Heart right ventricle (tissue), 16 donors: ENCODE results near the gene HOMER1. TPM values are rescaled to one million over a fixed set of nuclear protein-coding genes. Genes with fewer than 3 reads are reported as not detected.
A peak's percentile ranks its signal among the peaks of the same experiment; 100 is the strongest.

Source experiments
- ATAC-seq, 8 donors: fragments of 200-7000 bp; cut with Tn5 transposase; one replicate each; pipeline ENCODE4 v1.9.1; 2020; ENCODE audit warnings: mild to moderate bottlenecking in 8 of 8, moderate library complexity in 8 of 8, moderate number of reproducible peaks in 1 of 8
- DNase-seq, 2 donors: peaks; one replicate each; pipeline ENCODE4 v3.0.0-alpha.2; 2020
- H3K27ac ChIP-seq, 10 donors: fragments of 200-600 bp; sonication (generic) in 2 of 10; one replicate each; pipeline versions ENCODE4 v1.5.0 to v1.8.0; 2020 to 2022; ENCODE audit warnings: mild to moderate bottlenecking in 3 of 10
- H3K27me3 ChIP-seq, 7 donors: fragments of 200-600 bp; one replicate each; pipeline ENCODE4 v1.8.0; 2021 to 2022; ENCODE audit warnings: mild to moderate bottlenecking in 2 of 7
- H3K36me3 ChIP-seq, 9 donors: fragments of 200-600 bp; sonication (generic) in 1 of 9; one replicate each; pipeline versions ENCODE4 v1.5.0 to v1.8.0; 2020 to 2022; ENCODE audit warnings: mild to moderate bottlenecking in 2 of 9
- H3K4me1 ChIP-seq, 9 donors: fragments of 200-600 bp; sonication (generic) in 1 of 9; one replicate each; pipeline versions ENCODE4 v1.5.0 to v1.8.0; 2020 to 2022; ENCODE audit warnings: mild to moderate bottlenecking in 4 of 9
- H3K4me3 ChIP-seq, 10 donors: fragments of 200-600 bp; sonication (generic) in 2 of 10; one replicate each; pipeline versions ENCODE4 v1.5.0 to v1.8.0; 2020 to 2022; ENCODE audit warnings: mild to moderate bottlenecking in 7 of 10, moderate library complexity in 2 of 10
- H3K9me3 ChIP-seq, 11 donors: fragments of 200-600 bp in 10 of 11; sonication (generic) in 2 of 11; one replicate each; pipeline versions ENCODE4 v1.5.0 to v1.8.0; 2013 to 2022; ENCODE audit warnings: mild to moderate bottlenecking in 2 of 11, control low read depth in 1 of 11, moderate library complexity in 1 of 11
- CTCF ChIP-seq, 9 donors: fragments of 200-600 bp; sonication (generic) in 2 of 9; IDR thresholded peaks; one replicate each; pipeline versions ENCODE4 v1.5.0 to v1.8.0; 2021 to 2022; ENCODE audit warnings: antibody characterized with exemption in 9 of 9, mild to moderate bottlenecking in 5 of 9, moderate library complexity in 1 of 9
- WGBS, 2 donors: extraction: QIAGEN DNeasy Blood & Tissue Kit; methylation state at CpG; one replicate each; pipeline ENCODE4 v1.1.7; 2013; ENCODE audit warnings: inconsistent platforms in 1 of 2; 5-methylcytosine and 5-hydroxymethylcytosine counted together
- intact Hi-C, 10 donors: fragments of 100-400 bp; cut with DNase I; formaldehyde crosslinking; loops; one replicate each; pipeline versions ENCODE4 v1.11.1 to v1.14.2; 2022
- polyA plus RNA-seq, 2 donors: library from polyadenylated mRNA; stranded (reverse); fragments of 200-250 nt; gene quantifications; one replicate each; pipeline ENCODE4 v1.2.3, GENCODE V29; 2013
- total RNA-seq, 10 donors: library from RNA; stranded (reverse); fragmentation: NEBNext Ultra II Directional in 3 of 10; extraction: Animal tissue kit (Norgen Biotek cat#: 25700) in 3 of 10; gene quantifications; one replicate each; pipeline versions ENCODE4 v1.2.1 to v1.2.4, GENCODE V29; 2021 to 2023
- donor health status: Arrhythmogenic right ventricular cardiomyopathy.
- donor health status: ischemic (EF 13 %, LVEDD 7.1; RV severe dilation, severe dysfunction).
- donor health status: healthy with polysubstance abuse.
- donor health status: DM: no; HTN: yes; CAD: no.
- donor health status: DM: no; HTN: no; CAD: no.
- donor health status: ischemic (EF 25% LVEDD 6.9; RV normal size, moderate dysfunction).
- donor health status: ischemic (EF 25% LVEDD 5.7; RV mildly dilated, moderate dysfunction).
- donor health status: healthy.
- donor health status: DM: yes; HTN: yes; CAD: no.
- donor health status: Ischemic cardiomyopathy.
- donor health status: ischemic (EF 35%, LVEDD 5.7; RV mildly dilated, moderate dysfunction).
- donor health status: nonischemic (EF 11% LVEDD 7.7; RV severe dilation, severe dysfunction).
- donor health status: DM: yes; HTN: yes; CAD: no.
- donor health status: PGD.
- donor health status: ischemic (EF 29% LVEDD 5.4; RV normal size, mild dysfunction).
- donor health status: nonischemic (EF 23%, LVEDD 6.1; RV moderate dilation, normal function).

Gene HOMER1
- total and polyA plus RNA-seq, 12 donors = 4.7 to 109 (median 61.0) TPM

GRCh38 chr5:79448336-79448735 lies 65.6 kb downstream of the HOMER1 start:
- DNase-seq (no peak), ATAC-seq (no peak)
- Histone ChIP-seq H3K4me1 (peaks cover 0 to 7% (median 0%) of the 10 kb centered on the region in 9 donors), H3K36me3 (peaks cover 0 to 15% (median 0%) of the 10 kb centered on the region in 9 donors), H3K27ac (no peak overlapping the region), H3K27me3 (no peaks in the 10 kb centered on the region), H3K4me3 (no peak overlapping the region), H3K9me3 (no peaks in the 10 kb centered on the region)
- WGBS, 2 donors = 54 to 60% methylated on average over 2 of the region's 2 CpGs
- TF ChIP-seq CTCF (IDR thresholded peaks at IDR 0.05) = no peak
- intact Hi-C loops = no loop called here

GRCh38 chr5:79436821-79437220 lies 77.1 kb downstream of the HOMER1 start:
- Histone ChIP-seq H3K36me3 (peaks cover 0 to 18% (median 0%) of the 10 kb centered on the region in 9 donors), H3K27ac (no peak overlapping the region), H3K27me3 (no peaks in the 10 kb centered on the region), H3K4me1 (peaks cover 0 to 4% (median 0%) of the 10 kb centered on the region in 9 donors), H3K9me3 (no peaks in the 10 kb centered on the region), H3K4me3 (no peak overlapping the region)
- intact Hi-C loops = no loop called here
- DNase-seq = no peak
- WGBS, 2 donors = 84 to 88% methylated on average over 2 of the region's 2 CpGs
- no peak for TF ChIP-seq CTCF (IDR thresholded peaks at IDR 0.05)
- ATAC-seq = no peak

GRCh38 chr5:79436224-79436623 lies 77.7 kb downstream of the HOMER1 start:
- Histone ChIP-seq H3K4me3 (no peak overlapping the region), H3K27me3 (no peaks in the 10 kb centered on the region), H3K4me1 (peaks cover 0 to 4% (median 0%) of the 10 kb centered on the region in 9 donors), H3K9me3 (no peaks in the 10 kb centered on the region), H3K27ac (no peak overlapping the region), H3K36me3 (peaks cover 0 to 18% (median 0%) of the 10 kb centered on the region in 9 donors)
- WGBS, 2 donors = 90 to 94% methylated on average over 3 of the region's 3 CpGs
- DNase-seq = no peak
- peak in 2 of 8 donors; percentile 50 to 55 for ATAC-seq
- TF ChIP-seq CTCF (IDR thresholded peaks at IDR 0.05) = no peak
- intact Hi-C loops = no loop called here

- Histone ChIP-seq H3K4me1 (peaks cover 0 to 5% (median 0%) of the 10 kb centered on the region in 9 donors), H3K27ac (no peak overlapping the region), H3K27me3 (no peaks in the 10 kb centered on the region), H3K4me3 (no peak overlapping the region), H3K36me3 (no peaks in the 10 kb centered on the region), H3K9me3 (no peaks in the 10 kb centered on the region)
- ATAC-seq = no peak
- DNase-seq = no peak
- no peak for TF ChIP-seq CTCF (IDR thresholded peaks at IDR 0.05)
- intact Hi-C loops = no loop called here
These were observed 83.7 kb downstream of the HOMER1 start for GRCh38 chr5:79430196-79430595.
